ENCODE results near the gene KDM8. TPM values are rescaled to one million over a fixed set of nuclear protein-coding genes. Genes with fewer than 3 reads are reported as not detected.
A peak's percentile ranks its signal among the peaks of the same experiment; 100 is the strongest.

Gene KDM8
- total RNA-seq, 1 experiment from 2014 or later: 1.2 TPM

DNA sequence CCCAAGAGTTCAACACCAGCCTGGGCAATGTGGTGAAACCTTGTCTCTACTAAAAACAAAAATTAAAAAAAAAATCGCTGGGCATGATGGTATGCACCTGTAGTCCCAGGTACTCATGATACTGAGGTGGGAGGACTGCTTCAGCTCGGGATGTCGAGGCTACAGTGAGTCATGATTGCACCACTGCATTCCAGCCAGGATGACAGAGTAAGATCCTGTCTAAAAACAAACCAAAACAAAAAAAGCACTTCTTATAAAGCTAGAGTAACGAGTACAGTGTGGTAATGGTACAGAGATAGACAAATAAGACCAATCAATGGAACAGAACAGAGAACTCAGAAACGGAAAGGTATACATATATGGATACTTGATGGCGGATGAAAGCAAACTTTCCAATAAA is 60.8 kb downstream of the KDM8 start:
- DNase-seq (ENCODE audit: extremely low read depth, low read depth): no peak

DNA sequence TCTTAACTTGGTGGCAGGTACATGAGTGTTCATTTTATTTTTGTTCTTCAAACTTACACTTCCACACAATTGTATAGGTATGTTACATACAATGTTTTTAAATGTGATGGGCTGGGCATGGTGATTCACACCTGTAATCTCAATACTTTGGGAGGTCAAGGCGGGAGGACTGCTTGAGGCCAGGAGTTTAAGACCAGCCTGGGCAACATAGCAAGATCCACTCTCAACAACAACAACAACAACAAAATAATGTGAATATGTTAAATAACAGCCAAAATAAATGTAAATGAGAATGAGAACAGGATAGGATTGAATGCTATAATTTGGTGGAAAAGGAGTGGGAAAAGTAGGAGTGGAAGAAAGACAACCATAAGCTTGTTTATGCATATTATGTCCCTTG is 62.7 kb downstream of the KDM8 start:
- no peak for DNase-seq (ENCODE audit: extremely low read depth, low read depth)

DNA sequence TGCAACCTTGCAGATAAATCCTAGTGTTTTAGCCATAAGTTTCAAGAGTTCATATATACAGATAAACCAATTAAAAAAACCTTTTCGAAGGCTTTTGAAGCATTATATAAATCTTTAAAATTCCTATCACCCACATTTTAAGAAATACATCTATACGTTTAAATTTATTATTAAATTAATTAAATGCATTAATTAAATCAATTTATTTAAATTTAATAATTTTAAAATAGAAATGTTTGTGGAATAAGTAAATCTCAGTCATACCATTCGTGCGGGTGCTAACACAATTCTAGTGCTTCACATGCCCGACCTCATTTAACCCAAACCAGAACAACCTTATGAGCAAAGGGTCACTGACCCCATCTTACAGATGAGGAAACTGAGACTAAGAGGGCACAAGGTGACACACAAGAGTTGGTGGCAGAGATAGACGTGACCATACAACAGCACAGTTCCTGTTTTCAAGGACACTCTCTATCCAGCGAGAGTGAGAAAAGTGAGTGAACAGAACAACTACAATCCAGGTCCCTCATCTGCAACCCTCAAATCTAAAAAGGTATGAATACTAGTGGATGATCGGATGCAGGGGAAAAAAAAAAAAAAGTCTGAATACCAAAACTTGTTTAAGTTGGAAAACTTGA is 63.8 kb downstream of the KDM8 start:
- no peak for DNase-seq (ENCODE audit: extremely low read depth, low read depth)

DNA sequence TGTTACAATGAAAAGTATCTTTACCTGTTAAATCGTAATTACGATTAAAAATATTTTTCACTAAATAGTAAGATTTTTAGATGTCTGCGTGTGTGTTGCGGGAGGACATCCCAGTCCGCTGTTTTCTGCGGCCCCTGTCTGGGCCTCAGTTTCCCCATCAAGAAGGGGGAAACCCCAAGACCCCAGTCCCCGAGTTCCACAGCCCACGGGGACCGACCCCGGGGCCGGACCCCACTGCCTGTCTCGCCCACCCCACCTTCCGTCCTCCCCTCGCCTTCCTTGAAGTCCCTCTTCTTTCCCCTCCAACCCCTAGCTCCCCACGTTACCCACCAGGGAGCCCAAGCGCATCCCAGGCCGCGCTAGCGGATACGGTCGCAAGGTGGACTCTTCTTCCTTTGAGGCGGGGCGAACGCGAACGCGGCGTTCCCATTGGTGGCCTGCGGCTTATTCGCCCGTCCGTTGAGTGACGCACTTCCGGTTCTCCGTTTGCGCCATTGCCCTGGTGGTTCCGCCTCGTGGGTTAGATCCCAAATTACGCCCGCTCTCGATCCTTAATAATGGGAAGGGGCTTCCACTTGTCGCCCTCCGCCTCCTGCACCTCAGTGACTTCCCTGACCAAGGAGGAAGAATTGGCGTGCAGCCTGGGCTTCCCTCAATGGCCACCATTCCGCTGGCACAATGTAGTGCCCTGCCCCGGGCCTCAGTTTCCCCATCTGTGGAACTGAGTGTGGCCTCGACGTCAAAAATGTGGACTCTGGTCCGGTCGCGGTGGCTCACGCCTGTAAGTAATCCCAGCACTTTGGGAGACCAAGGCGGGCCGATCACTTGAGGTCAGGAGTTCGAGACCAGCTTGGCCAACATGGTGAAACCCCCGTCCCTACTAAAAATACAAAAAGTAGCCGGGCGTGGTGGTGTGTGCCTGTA is 65.3 kb downstream of the KDM8 start, which contains the start of gene NSMCE1:
Gene NSMCE1 (minus strand): TSS at position 397 of the 924 bp plus-strand sequence. CDS start 11,202 bp downstream, outside the sequence.
- peak; percentile 96 for DNase-seq (ENCODE audit: extremely low read depth, low read depth)

DNA sequence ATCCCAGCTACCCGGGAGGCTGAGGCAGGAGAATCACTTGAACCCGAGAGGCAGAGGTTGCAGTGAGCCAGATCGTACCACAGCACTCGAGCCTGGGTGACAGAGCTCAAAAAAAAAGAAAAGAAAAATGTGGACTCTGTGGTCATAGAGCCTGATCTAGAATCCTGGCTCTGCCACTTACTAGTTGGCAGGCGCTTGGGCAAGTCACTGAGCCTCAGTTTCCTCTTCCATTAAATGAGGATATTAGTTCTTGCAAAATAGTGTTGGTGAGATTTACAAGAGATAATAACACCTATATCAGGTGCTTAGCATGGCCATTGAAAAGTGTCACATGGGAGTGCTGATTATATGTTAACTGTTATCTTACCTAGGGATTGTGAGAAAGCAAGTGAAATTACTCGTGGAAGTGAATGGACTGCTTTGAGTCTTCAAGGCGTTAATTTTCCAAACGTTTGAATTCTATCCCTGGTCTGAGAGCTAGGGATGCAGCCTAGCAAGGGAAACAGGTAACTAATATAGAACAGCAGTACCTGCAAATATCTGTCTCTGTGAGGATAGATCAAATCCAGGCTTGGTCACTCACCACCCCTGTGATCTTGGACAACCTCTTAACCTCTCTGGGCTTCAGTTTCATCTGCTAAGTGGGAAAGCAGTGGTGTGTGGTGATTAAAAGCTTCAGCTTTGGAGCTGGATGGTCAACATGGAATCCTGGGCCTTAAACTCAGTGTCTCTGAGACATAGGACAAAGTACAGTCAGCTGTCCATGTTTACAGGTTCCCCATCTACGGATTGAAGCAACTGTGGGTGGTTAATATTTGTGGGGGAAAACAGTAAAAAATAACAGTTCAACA is 66.2 kb downstream of the KDM8 start:
- DNase-seq (ENCODE audit: extremely low read depth, low read depth): no peak

DNA sequence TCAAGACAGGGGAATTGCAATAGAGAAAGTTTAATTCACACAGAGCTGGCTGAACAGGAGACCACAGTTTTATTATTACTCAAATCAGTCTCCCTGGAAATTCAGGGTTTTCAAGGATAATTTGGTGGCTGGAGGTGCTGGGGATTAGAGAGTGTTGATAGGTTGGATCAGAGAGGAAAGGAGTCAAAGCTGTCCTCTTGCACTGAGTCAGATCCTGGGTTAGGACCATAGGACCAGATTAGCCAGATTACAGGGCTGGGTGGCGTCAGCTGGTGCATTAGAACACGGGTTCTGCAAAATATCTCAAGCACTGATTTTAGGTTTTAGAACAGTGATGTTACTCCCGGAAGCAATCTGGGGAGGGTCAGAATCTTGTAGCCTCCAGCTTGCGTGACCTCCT is 67.0 kb downstream of the KDM8 start:
- DNase-seq (ENCODE audit: extremely low read depth, low read depth): no peak

Other genes starting within 250 kb of the KDM8 start
- not detected in 2 replicates for gene C16orf82, start 136.6 kb upstream of the KDM8 start, total RNA-seq (2014; rRNA removed; shearing (Covaris generic))
- 72.8 and 84.1 TPM in 2 replicates for gene NSMCE1, start 65.2 kb downstream of the KDM8 start, total RNA-seq (2014; rRNA removed; shearing (Covaris generic))
- 4.9 and 5.1 TPM in 2 replicates for gene IL4R, start 110.4 kb downstream of the KDM8 start, total RNA-seq (2014; rRNA removed; shearing (Covaris generic))
- gene IL21R, start 198.6 kb downstream of the KDM8 start, total RNA-seq (2014; rRNA removed; shearing (Covaris generic)): 0.10 TPM in 1 of 2 replicates, not detected in the other